ENCODE measurements around the gene UBE2F. TPM values are rescaled to one million over a fixed set of nuclear protein-coding genes. Genes with fewer than 3 reads are reported as not detected.

UBE2F gene
- polyA plus RNA-seq, 3 donors: 51.1 to 120 (median 117) TPM

GRCh38 chr2:237982039-237982725 lies 15.4 kb downstream of the UBE2F start:
- Histone ChIP-seq H3K9ac (ENCODE audit: insufficient read depth, low read length, poor library complexity, severe bottlenecking) (no peak overlapping the region), H3K27me3 (ENCODE audit: control insufficient read depth in 2 of 2, insufficient read depth in 2 of 2, low read length in 2 of 2) (no peaks in the 10 kb centered on the region), H4K20me1 (ENCODE audit: insufficient read depth, low read length) (peaks cover 100% of the 10 kb centered on the region), H2AFZ (ENCODE audit: insufficient read depth, low read depth, low read length, poor library complexity, severe bottlenecking) (no peak overlapping the region), H3K4me3 (replicated peaks in 1 of 3; ENCODE audit: low read depth in 2 of 3, low read length in 3 of 3) (no peak overlapping the region), H3K27ac (ENCODE audit: low read depth in 1 of 2, low read length in 2 of 2) (no peak overlapping the region), H3K4me2 (replicated peaks; ENCODE audit: extremely low read depth, low read length, poor library complexity, severe bottlenecking) (no peak overlapping the region), H3K4me1 (ENCODE audit: control insufficient read depth in 1 of 2, insufficient read depth in 2 of 2, low read length in 2 of 2) (peaks cover 7 to 19% of the 10 kb centered on the region in 2 donors), H3K36me3 (replicated peaks in 1 of 2; ENCODE audit: control insufficient read depth in 1 of 2, insufficient read depth in 2 of 2, low read length in 2 of 2) (peaks cover 10 to 49% of the 10 kb centered on the region in 2 donors), H3K9me3 (replicated peaks in 1 of 2; ENCODE audit: control insufficient read depth in 1 of 2, insufficient read depth in 1 of 2, low read length in 2 of 2) (no peaks in the 10 kb centered on the region), H3K79me2 (ENCODE audit: insufficient read depth, low read length) (peaks cover 89% of the 10 kb centered on the region)
- Mint-ChIP-seq H3K9me3 (peaks cover 0 to under 1% (median 0%) of the 10 kb centered on the region in 7 donors), H3K36me3 (peaks cover 32 to 43% of the 10 kb centered on the region in 2 donors), H3K27me3 (ENCODE audit: low read depth in 3 of 3) (peaks cover 0 to 2% (median 2%) of the 10 kb centered on the region in 3 donors), H3K4me3 (no peak overlapping the region), H3K27ac (peak overlapping the region in 1 of 7 donors; percentile 5), H3K4me1 (peaks cover 50% of the 10 kb centered on the region)
- WGBS (ENCODE audit: insufficient coverage): 100% methylated on average over 9 of the region's 9 CpGs
- intact Hi-C loops (cut with micrococcal nuclease): no loop called here
- no peak for DNase-seq
- no peak for TF ChIP-seq CTCF (IDR thresholded peaks at IDR 0.05)

- Histone ChIP-seq H3K27ac (ENCODE audit: low read depth in 1 of 2, low read length in 2 of 2) (peak overlapping the region in 1 of 2 donors; percentile 2), H3K4me2 (replicated peaks; ENCODE audit: extremely low read depth, low read length, poor library complexity, severe bottlenecking) (no peak overlapping the region), H3K4me3 (replicated peaks in 1 of 3; ENCODE audit: low read depth in 2 of 3, low read length in 3 of 3) (no peak overlapping the region), H4K20me1 (ENCODE audit: insufficient read depth, low read length) (peaks cover 95% of the 10 kb centered on the region), H2AFZ (ENCODE audit: insufficient read depth, low read depth, low read length, poor library complexity, severe bottlenecking) (no peak overlapping the region), H3K27me3 (ENCODE audit: control insufficient read depth in 2 of 2, insufficient read depth in 2 of 2, low read length in 2 of 2) (no peaks in the 10 kb centered on the region), H3K9me3 (replicated peaks in 1 of 2; ENCODE audit: control insufficient read depth in 1 of 2, insufficient read depth in 1 of 2, low read length in 2 of 2) (no peaks in the 10 kb centered on the region), H3K4me1 (ENCODE audit: control insufficient read depth in 1 of 2, insufficient read depth in 2 of 2, low read length in 2 of 2) (peaks cover 7 to 19% of the 10 kb centered on the region in 2 donors), H3K79me2 (ENCODE audit: insufficient read depth, low read length) (peaks cover 75% of the 10 kb centered on the region), H3K36me3 (replicated peaks in 1 of 2; ENCODE audit: control insufficient read depth in 1 of 2, insufficient read depth in 2 of 2, low read length in 2 of 2) (peaks cover 4 to 37% of the 10 kb centered on the region in 2 donors), H3K9ac (ENCODE audit: insufficient read depth, low read length, poor library complexity, severe bottlenecking) (no peak overlapping the region)
- Mint-ChIP-seq H3K27ac (peak overlapping the region in 2 of 7 donors; percentile 41 to 68), H3K4me3 (no peak overlapping the region), H3K36me3 (peaks cover 25 to 33% of the 10 kb centered on the region in 2 donors), H3K9me3 (peaks cover 0 to 2% (median 0%) of the 10 kb centered on the region in 7 donors), H3K27me3 (ENCODE audit: low read depth in 3 of 3) (peaks cover 0 to 2% (median 0%) of the 10 kb centered on the region in 3 donors), H3K4me1 (peaks cover 47% of the 10 kb centered on the region)
- DNase-seq: no peak
- intact Hi-C loops (cut with micrococcal nuclease): no loop called here
- no peak for TF ChIP-seq CTCF (IDR thresholded peaks at IDR 0.05)
- 4% methylated on average over 2 of the region's 2 CpGs for WGBS (ENCODE audit: insufficient coverage)
Observed at GRCh38 chr2:237983922-237984321, 17.1 kb downstream of the UBE2F start.
